ENCODE data around the gene PIGR. TPM values are rescaled to one million over a fixed set of nuclear protein-coding genes. Genes with fewer than 3 reads are reported as not detected.

Gene PIGR
- total RNA-seq, 1 experiment from 2014 or later: 2.6 TPM

- ChIA-PET RAD21 (ENCODE audit: low non-redundant PET in 1 of 2, low total read pairs in 2 of 2, uncharacterized antibody in 2 of 2, unreplicated experiment in 2 of 2) (no interaction called here), POLR2A (no interaction called here), CTCF (no interaction called here)
- no peaks in the 10 kb centered on the region for H3K36me3 ChIP-seq (ENCODE audit: control insufficient read depth in 1 of 2, insufficient read depth in 2 of 2, low read length in 2 of 2)
- no peaks in the 10 kb centered on the region for H3K27me3 ChIP-seq (ENCODE audit: insufficient read depth, low read length)
- no peaks in the 10 kb centered on the region for H4K20me1 ChIP-seq (ENCODE audit: insufficient read depth)
- H3K9me2 ChIP-seq (ENCODE audit: insufficient read depth): no peaks in the 10 kb centered on the region
- no peaks in the 10 kb centered on the region for H3K9me3 ChIP-seq (ENCODE audit: control insufficient read depth in 1 of 2, insufficient read depth in 1 of 2, low read depth in 1 of 2, low read length in 2 of 2)
- H2AFZ ChIP-seq (ENCODE audit: low read depth, low read length, poor library complexity, severe bottlenecking): no peak overlapping the region
- H3K4me3 ChIP-seq (replicated peaks in 1 of 2; ENCODE audit: low read depth in 1 of 2, low read length in 2 of 2): no peak overlapping the region
- H3K4me2 ChIP-seq (ENCODE audit: low read length): no peak overlapping the region
- intact Hi-C loops (cut with micrococcal nuclease): no loop called here
- TF ChIP-seq ATF3 (IDR thresholded peaks at IDR 0.05): no peak
- no peak for TF ChIP-seq ELF1 (IDR thresholded peaks at IDR 0.05; ENCODE audit: borderline replicate concordance, low read depth)
- no peak for TF ChIP-seq ZFX (IDR thresholded peaks at IDR 0.05)
- TF ChIP-seq CTCF (IDR thresholded peaks at IDR 0.05 in 2 of 3, conservative IDR thresholded peaks at IDR 0.05 in 1 of 3; ENCODE audit: borderline replicate concordance in 1 of 3, insufficient read depth in 1 of 3, low read depth in 2 of 3, low read length in 2 of 3): no peak
- TF ChIP-seq POLR2AphosphoS5 (IDR thresholded peaks at IDR 0.05; ENCODE audit: low read depth, low read length): no peak
- TF ChIP-seq CEBPB (IDR thresholded peaks at IDR 0.05; ENCODE audit: low read depth): no peak
- TF ChIP-seq RAD21 (IDR thresholded peaks at IDR 0.05; ENCODE audit: low read depth): no peak
- TF ChIP-seq ZBTB33 (IDR thresholded peaks at IDR 0.05; ENCODE audit: extremely low read depth, insufficient replicate concordance, low read length): no peak
- TF ChIP-seq MAX (IDR thresholded peaks at IDR 0.05): no peak
- TF ChIP-seq EZH2 (IDR thresholded peaks at IDR 0.05): no peak
- no peaks in the 10 kb centered on the region for H3K79me2 ChIP-seq (ENCODE audit: insufficient read depth, low read length)
- ATAC-seq: no peak
- no peak for DNase-seq (ENCODE audit: low read depth, low spot score)
- BruUV-seq (replicated peaks): no TSS peak
- H3K4me1 ChIP-seq (ENCODE audit: control insufficient read depth in 1 of 2, insufficient read depth in 2 of 2, low read length in 2 of 2): no peaks in the 10 kb centered on the region
- H3K27ac ChIP-seq (ENCODE audit: low read depth, low read length): no peak overlapping the region
- H3K9ac ChIP-seq (ENCODE audit: low read length): no peak overlapping the region
These were observed 58.6 kb downstream of the PIGR start for GRCh38 chr1:206887701-206888100.

Measured in HCT116 (cell line).